ENCODE measurements around the gene RCOR1.

- no peak for TF ChIP-seq CTCF (IDR thresholded peaks at IDR 0.05)
- no peak for TF ChIP-seq EZH2 (IDR thresholded peaks at IDR 0.05; ENCODE audit: borderline replicate concordance, insufficient read depth, low read depth, low read length, poor library complexity, severe bottlenecking)
Measured at GRCh38 chr14:102624666-102625065, 32.2 kb downstream of the RCOR1 start.

All from B cell (primary cell).